Tibial artery (tissue), 4 donors: ENCODE results near the gene STAT5A.

ENCODE experiments used
- DNase-seq, 2 donors: peaks; one replicate each; pipeline ENCODE4 v3.0.0-alpha.2; 2019
- H3K27ac ChIP-seq, 2 donors: fragments of 200-600 bp; sonication (generic) in 1 of 2; 1 replicate in 1 of 2; 2 replicates in 1 of 2; pipeline ENCODE4 v1.5.1; 2018 to 2019; ENCODE audit warnings: mild to moderate bottlenecking in 1 of 2
- H3K27me3 ChIP-seq, 2 donors: fragments of 200-600 bp; sonication (generic) in 1 of 2; one replicate each; pipeline versions ENCODE4 v1.5.1 to v1.6.0; 2016 to 2019
- H3K36me3 ChIP-seq, 3 donors: fragments of 200-600 bp; sonication (generic) in 2 of 3; one replicate each; pipeline ENCODE4 v1.5.1; 2016 to 2019; ENCODE audit warnings: mild to moderate bottlenecking in 2 of 3
- H3K4me1 ChIP-seq, 4 donors: fragments of 200-600 bp; sonication (generic) in 2 of 4; 1 replicate in 3 of 4; 2 replicates in 1 of 4; pipeline ENCODE4 v1.5.1; 2016 to 2019
- H3K4me3 ChIP-seq, 2 donors: fragments of 200-600 bp; sonication (generic) in 1 of 2; 1 replicate in 1 of 2; 2 replicates in 1 of 2; pipeline ENCODE4 v1.5.1; 2018 to 2019; ENCODE audit warnings: mild to moderate bottlenecking in 2 of 2
- H3K9me3 ChIP-seq, 3 donors: fragments of 200-600 bp; sonication (generic) in 1 of 3; one replicate each; pipeline ENCODE4 v1.5.1; 2016 to 2019
- CTCF ChIP-seq, 2 experiments: fragments of 200-600 bp in 1 of 2; fragments of 450-650 bp in 1 of 2; IDR thresholded peaks; one replicate each; pipeline ENCODE4 v1.5.1; 2017 to 2019; ENCODE audit warnings: antibody characterized with exemption in 2 of 2, mild to moderate bottlenecking in 1 of 2, moderate library complexity in 1 of 2
- intact Hi-C: fragments of 100-400 bp; cut with DNase I; formaldehyde crosslinking; loops from one replicate; pipeline ENCODE4 v1.15.0; 2023; ENCODE audit warnings: low total_unique reads

STAT5A gene

GRCh38 chr17:42341568-42341967, 53.3 kb downstream of the STAT5A start:
- intact Hi-C loops = no loop called here
- no peak overlapping the region for H3K4me3 ChIP-seq
- no peak overlapping the region for H3K27ac ChIP-seq
- H3K27me3 ChIP-seq = no peaks in the 10 kb centered on the region
- H3K9me3 ChIP-seq = no peaks in the 10 kb centered on the region
- no peak for TF ChIP-seq CTCF (IDR thresholded peaks at IDR 0.05)
- DNase-seq = no peak
- H3K36me3 ChIP-seq = peaks cover 73 to 94% (median 90%) of the 10 kb centered on the region in 3 donors
- H3K4me1 ChIP-seq = peaks cover 0 to 9% (median 3%) of the 10 kb centered on the region in 4 donors

- H3K36me3 ChIP-seq = peaks cover 64 to 87% (median 85%) of the 10 kb centered on the region in 3 donors
- peaks cover 0 to 17% (median 9%) of the 10 kb centered on the region in 4 donors for H3K4me1 ChIP-seq
- no peak for TF ChIP-seq CTCF (IDR thresholded peaks at IDR 0.05)
- no peak overlapping the region for H3K27ac ChIP-seq
- intact Hi-C loops = no loop called here
- H3K4me3 ChIP-seq = no peak overlapping the region
- H3K27me3 ChIP-seq = no peaks in the 10 kb centered on the region
- no peaks in the 10 kb centered on the region for H3K9me3 ChIP-seq
- no peak for DNase-seq
These were observed 54.1 kb downstream of the STAT5A start for GRCh38 chr17:42342242-42343008.

GRCh38 chr17:42345396-42346073, 57.2 kb downstream of the STAT5A start:
- peaks cover 46 to 66% (median 59%) of the 10 kb centered on the region in 3 donors for H3K36me3 ChIP-seq
- peak in 1 of 2 donors; percentile 31 for DNase-seq
- TF ChIP-seq CTCF (IDR thresholded peaks at IDR 0.05) = no peak
- H3K4me3 ChIP-seq = no peak overlapping the region
- no peaks in the 10 kb centered on the region for H3K27me3 ChIP-seq
- H3K27ac ChIP-seq = no peak overlapping the region
- H3K9me3 ChIP-seq = no peaks in the 10 kb centered on the region
- intact Hi-C loops = no loop called here
- H3K4me1 ChIP-seq = peaks cover 5 to 49% (median 27%) of the 10 kb centered on the region in 4 donors

GRCh38 chr17:42346481-42346880, 58.2 kb downstream of the STAT5A start:
- no peaks in the 10 kb centered on the region for H3K27me3 ChIP-seq
- peaks cover 5 to 55% (median 27%) of the 10 kb centered on the region in 4 donors for H3K4me1 ChIP-seq
- H3K36me3 ChIP-seq = peaks cover 46 to 57% (median 50%) of the 10 kb centered on the region in 3 donors
- DNase-seq = peak in 1 of 2 donors; percentile 4
- H3K4me3 ChIP-seq = no peak overlapping the region
- no peak for TF ChIP-seq CTCF (IDR thresholded peaks at IDR 0.05)
- intact Hi-C loops = no loop called here
- H3K27ac ChIP-seq = peak overlapping the region; percentile 25 to 48
- no peaks in the 10 kb centered on the region for H3K9me3 ChIP-seq

GRCh38 chr17:42347198-42347597, 58.9 kb downstream of the STAT5A start:
- intact Hi-C loops = no loop called here
- no peak overlapping the region for H3K4me3 ChIP-seq
- peaks cover 40 to 50% (median 43%) of the 10 kb centered on the region in 3 donors for H3K36me3 ChIP-seq
- TF ChIP-seq CTCF (IDR thresholded peaks at IDR 0.05) = no peak
- DNase-seq = peak; percentile 71 to 76
- H3K27me3 ChIP-seq = no peaks in the 10 kb centered on the region
- H3K4me1 ChIP-seq = peaks cover 5 to 58% (median 30%) of the 10 kb centered on the region in 4 donors
- peak overlapping the region; percentile 42 to 55 for H3K27ac ChIP-seq
- H3K9me3 ChIP-seq = no peaks in the 10 kb centered on the region
